HEK293T (cell line): ENCODE data around the gene ADAM11.

ENCODE experiments used
- FOXA1 ChIP-seq: fragments of 450-650 bp; IDR thresholded peaks from 2 replicates; pipeline ENCODE4 v1.6.1; 2016; ENCODE audit warnings: mild to moderate bottlenecking
- FOXM1 ChIP-seq: fragments of 450-650 bp; IDR thresholded peaks from 2 replicates; pipeline ENCODE4 v1.6.1; 2017; ENCODE audit warnings: mild to moderate bottlenecking, borderline replicate concordance
- SUZ12 ChIP-seq: fragments of 450-650 bp; IDR thresholded peaks from 2 replicates; pipeline ENCODE4 v1.6.1; 2016; ENCODE audit warnings: mild to moderate bottlenecking

DNA sequence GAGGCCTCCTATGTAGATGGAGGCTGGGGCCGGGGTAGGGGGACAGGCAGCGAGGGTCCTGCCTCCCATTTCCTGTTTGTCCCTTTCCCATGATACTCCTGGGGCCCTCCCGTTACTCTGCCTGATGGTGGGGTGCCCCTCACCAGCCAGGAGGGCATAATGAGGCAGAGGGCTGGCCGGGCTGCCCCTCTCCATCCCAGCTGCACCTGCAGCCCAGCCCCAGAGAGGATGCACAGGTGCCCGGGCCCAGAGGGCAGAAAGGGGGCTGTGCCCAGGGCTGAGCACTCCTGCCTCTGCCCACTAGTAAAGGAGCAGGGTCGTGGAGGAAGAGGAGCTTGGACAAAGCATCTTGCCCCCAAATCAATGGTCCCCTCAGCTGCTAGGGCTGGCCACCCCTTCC lies 10.4 kb downstream of the ADAM11 start:
- no peak for TF ChIP-seq FOXA1
- TF ChIP-seq SUZ12, result no peak
- TF ChIP-seq FOXM1, result no peak
